H9 (cell line): ENCODE results near the gene RAX2. TPM values are rescaled to one million over a fixed set of nuclear protein-coding genes. Genes with fewer than 3 reads are reported as not detected.

ENCODE experiments used
- DNase-seq: peaks from one replicate; pipeline ENCODE4 v3.0.0-alpha.2; 2017
- H2AFZ ChIP-seq: one replicate; pipeline ENCODE4 v1.6.1; 2013; ENCODE audit warnings: mild to moderate bottlenecking, low read length, control low read depth, moderate library complexity
- H2AK5ac ChIP-seq: 2 replicates; pipeline ENCODE4 v1.6.1; 2013; ENCODE audit warnings: low read length, control low read depth, mixed read lengths; ENCODE audit not compliant: insufficient read length
- H2BK120ac ChIP-seq: one replicate; pipeline ENCODE4 v1.6.1; 2013; ENCODE audit warnings: low read depth, mild to moderate bottlenecking, low read length, control low read depth, inconsistent platforms; ENCODE audit not compliant: poor library complexity, severe bottlenecking
- H2BK12ac ChIP-seq: 2 replicates; pipeline ENCODE4 v1.6.1; 2013; ENCODE audit warnings: low read length, control low read depth, mixed read lengths, low read depth; ENCODE audit not compliant: insufficient read length
- H2BK15ac ChIP-seq: 2 replicates; pipeline ENCODE4 v1.6.1; 2013; ENCODE audit warnings: low read depth, low read length, control low read depth
- H2BK20ac ChIP-seq: one replicate; pipeline ENCODE4 v1.6.1; 2013; ENCODE audit warnings: low read depth, mild to moderate bottlenecking, low read length, control low read depth, inconsistent platforms; ENCODE audit not compliant: poor library complexity, severe bottlenecking
- H2BK5ac ChIP-seq: 2 replicates; pipeline ENCODE4 v1.6.1; 2013; ENCODE audit warnings: low read length, control low read depth, mixed read lengths; ENCODE audit not compliant: insufficient read length
- H3K14ac ChIP-seq: 2 replicates; pipeline ENCODE4 v1.6.1; 2013; ENCODE audit warnings: low read length, control low read depth; ENCODE audit not compliant: insufficient read depth
- H3K18ac ChIP-seq: 2 replicates; pipeline ENCODE4 v1.6.1; 2013; ENCODE audit warnings: low read depth, mild to moderate bottlenecking, mixed read lengths, low read length, control low read depth; ENCODE audit not compliant: insufficient read length
- H3K23ac ChIP-seq: 2 replicates; pipeline ENCODE4 v1.6.1; 2013; ENCODE audit warnings: low read length, control low read depth, mixed read lengths, low read depth; ENCODE audit not compliant: insufficient read length
- H3K23me2 ChIP-seq: 2 replicates; pipeline ENCODE4 v1.6.1; 2013; ENCODE audit warnings: low read depth, mild to moderate bottlenecking, mixed read lengths, low read length, control low read depth; ENCODE audit not compliant: insufficient read length, poor library complexity, severe bottlenecking
- H3K27ac ChIP-seq: 2 replicates; pipeline ENCODE4 v1.5.1; 2013; ENCODE audit warnings: low read length, control low read depth, mixed read lengths, low read depth; ENCODE audit not compliant: insufficient read length
- H3K27me3 ChIP-seq: 2 replicates; pipeline ENCODE4 v1.6.1; 2013; ENCODE audit warnings: low read length, control low read depth, inconsistent platforms; ENCODE audit not compliant: insufficient read depth
- H3K4ac ChIP-seq: 2 replicates; pipeline ENCODE4 v1.6.1; 2013; ENCODE audit warnings: low read depth, mild to moderate bottlenecking, control low read depth, inconsistent platforms, low read length, moderate library complexity
- H3K4me1 ChIP-seq: 2 replicates; pipeline ENCODE4 v1.6.1; 2013; ENCODE audit warnings: low read length, control low read depth, inconsistent platforms; ENCODE audit not compliant: insufficient read depth
- H3K4me2 ChIP-seq: 2 replicates; pipeline ENCODE4 v1.6.1; 2013; ENCODE audit warnings: low read length, control low read depth, mixed read lengths; ENCODE audit not compliant: insufficient read length, insufficient read depth
- H3K56ac ChIP-seq: 2 replicates; pipeline ENCODE4 v1.6.1; 2013; ENCODE audit warnings: low read depth, mild to moderate bottlenecking, mixed read lengths, low read length, control low read depth; ENCODE audit not compliant: insufficient read length
- H3K79me1 ChIP-seq: 2 replicates; pipeline ENCODE4 v1.6.1; 2013; ENCODE audit warnings: low read depth, mild to moderate bottlenecking, moderate library complexity, low read length, control low read depth, inconsistent platforms; ENCODE audit not compliant: insufficient read depth, poor library complexity, severe bottlenecking
- H3K79me2 ChIP-seq: 2 replicates; pipeline ENCODE4 v1.6.1; 2013; ENCODE audit warnings: low read length, control low read depth, inconsistent platforms; ENCODE audit not compliant: insufficient read depth
- H3K9ac ChIP-seq: 2 replicates; pipeline ENCODE4 v1.6.1; 2013; ENCODE audit warnings: low read length, control low read depth, mixed read lengths; ENCODE audit not compliant: insufficient read length; ENCODE audit errors: extremely low read depth
- H3K9me3 ChIP-seq: one replicate; pipeline ENCODE4 v1.6.1; 2013; ENCODE audit warnings: low read depth, low read length, inconsistent platforms; ENCODE audit not compliant: control insufficient read depth
- H3T11ph ChIP-seq: one replicate; pipeline ENCODE4 v1.6.1; 2013; ENCODE audit warnings: mild to moderate bottlenecking, low read length, control low read depth, inconsistent platforms
- H4K20me1 ChIP-seq: one replicate; pipeline ENCODE4 v1.6.1; 2013; ENCODE audit not compliant: control insufficient read depth, insufficient read length, insufficient read depth
- H4K5ac ChIP-seq: 2 replicates; pipeline ENCODE4 v1.6.1; 2013; ENCODE audit warnings: low read depth, mild to moderate bottlenecking, mixed read lengths, low read length, control low read depth; ENCODE audit not compliant: insufficient read length
- H4K8ac ChIP-seq: replicated peaks from 2 replicates; pipeline ENCODE4 v1.6.1; 2013; ENCODE audit warnings: low read length, control low read depth, mixed read lengths, low read depth; ENCODE audit not compliant: insufficient read length
- H4K91ac ChIP-seq: 2 replicates; pipeline ENCODE4 v1.6.1; 2013; ENCODE audit warnings: low read depth, mild to moderate bottlenecking, moderate library complexity, mixed read lengths, low read length, control low read depth; ENCODE audit not compliant: insufficient read length
- H3K27ac Mint-ChIP-seq, 3 experiments: 2 replicates in 2 of 3; 3 replicates in 1 of 3; pipeline ENCODE4 v1.8.0; 2020 to 2021; ENCODE audit warnings: mixed read lengths in 3 of 3, mild to moderate bottlenecking in 1 of 3, moderate library complexity in 1 of 3
- H3K27me3 Mint-ChIP-seq: 2 replicates; pipeline ENCODE4 v1.8.0; 2021; ENCODE audit warnings: low read depth, mild to moderate bottlenecking, moderate library complexity, mixed read lengths
- H3K36me3 Mint-ChIP-seq, 3 experiments: 2 replicates in 2 of 3; 3 replicates in 1 of 3; pipeline ENCODE4 v1.8.0; 2020 to 2021; ENCODE audit warnings: low read depth in 3 of 3, mixed read lengths in 3 of 3; ENCODE audit not compliant: insufficient read depth in 1 of 3
- H3K4me1 Mint-ChIP-seq, 2 experiments: 2 replicates each; pipeline ENCODE4 v1.8.0; 2020; ENCODE audit warnings: mixed read lengths in 2 of 2
- H3K4me3 Mint-ChIP-seq, 2 experiments: 2 replicates in 1 of 2; 3 replicates in 1 of 2; pipeline ENCODE4 v1.8.0; 2020 to 2021; ENCODE audit warnings: mild to moderate bottlenecking in 2 of 2, mixed read lengths in 2 of 2, moderate library complexity in 1 of 2
- H3K9me3 Mint-ChIP-seq, 2 experiments: 2 replicates in 1 of 2; 3 replicates in 1 of 2; pipeline ENCODE4 v1.8.0; 2020; ENCODE audit warnings: mild to moderate bottlenecking in 2 of 2, mixed read lengths in 2 of 2, moderate library complexity in 1 of 2
- CTCF ChIP-seq: fragments of 200-600 bp; sonication (generic); conservative IDR thresholded peaks from 3 replicates; pipeline ENCODE4 v1.8.0; 2021; ENCODE audit warnings: antibody characterized with exemption, mild to moderate bottlenecking
- WGBS: extraction: QIAGEN DNeasy Blood & Tissue Kit; methylation state at CpG from one replicate; pipeline ENCODE4 v1.1.7; 2013; ENCODE audit warnings: missing lambda C conversion rate, low lambda C conversion rate, mixed read lengths; ENCODE audit not compliant: insufficient read length; ENCODE audit errors: extremely low coverage; 5-methylcytosine and 5-hydroxymethylcytosine counted together
- total RNA-seq: library from RNA; stranded (reverse); gene quantifications from 2 replicates; pipeline ENCODE4 v1.2.1, GENCODE V29; 2021

The RAX2 gene
- total RNA-seq, 1 experiment from 2014 or later: not detected

- Histone ChIP-seq H3K27me3 (no peaks in the 10 kb centered on the region), H3K23ac (no peak overlapping the region), H2AFZ (no peak overlapping the region), H4K20me1 (no peaks in the 10 kb centered on the region), H3K23me2 (no peaks in the 10 kb centered on the region), H3K4ac (no peak overlapping the region), H3K56ac (no peak overlapping the region), H3K79me1 (no peaks in the 10 kb centered on the region), H2AK5ac (no peak overlapping the region), H4K8ac (no peak overlapping the region), H3T11ph (no peak overlapping the region), H3K9ac (no peak overlapping the region), H3K27ac (no peak overlapping the region), H3K4me1 (no peaks in the 10 kb centered on the region), H3K4me2 (no peak overlapping the region), H3K9me3 (no peaks in the 10 kb centered on the region), H2BK5ac (no peak overlapping the region), H2BK12ac (no peak overlapping the region), H4K91ac (no peak overlapping the region), H2BK20ac (no peak overlapping the region), H3K18ac (no peak overlapping the region), H2BK15ac (no peak overlapping the region), H3K14ac (no peak overlapping the region), H2BK120ac (no peak overlapping the region), H4K5ac (no peak overlapping the region), H3K79me2 (no peaks in the 10 kb centered on the region)
- Mint-ChIP-seq H3K4me3 (no peak overlapping the region), H3K4me1 (no peaks in the 10 kb centered on the region; a peak in 1 of 4 replicates), H3K36me3 (peaks cover 0 to 37% (median 16%) of the 10 kb centered on the region in 3 experiments; a peak in 5 of 7 replicates), H3K9me3 (no peaks in the 10 kb centered on the region), H3K27me3 (no peaks in the 10 kb centered on the region; the same call in 1 of the 2 replicates), H3K27ac (no peak overlapping the region)
- TF ChIP-seq CTCF: no peak
- no peak for DNase-seq
- no CpG with 5 or more reads among the region's 10 CpGs for WGBS
Measured at GRCh38 chr19:3737487-3738205, 34.4 kb downstream of the RAX2 start.
